NCI-H146 (cell line): Measurements from ENCODE around the gene PKP4.

ENCODE experiments used
- DNase-seq: peaks from one replicate; lab custom pipeline; 2025; lab: John Stamatoyannopoulos, UW

PKP4 gene

DNA sequence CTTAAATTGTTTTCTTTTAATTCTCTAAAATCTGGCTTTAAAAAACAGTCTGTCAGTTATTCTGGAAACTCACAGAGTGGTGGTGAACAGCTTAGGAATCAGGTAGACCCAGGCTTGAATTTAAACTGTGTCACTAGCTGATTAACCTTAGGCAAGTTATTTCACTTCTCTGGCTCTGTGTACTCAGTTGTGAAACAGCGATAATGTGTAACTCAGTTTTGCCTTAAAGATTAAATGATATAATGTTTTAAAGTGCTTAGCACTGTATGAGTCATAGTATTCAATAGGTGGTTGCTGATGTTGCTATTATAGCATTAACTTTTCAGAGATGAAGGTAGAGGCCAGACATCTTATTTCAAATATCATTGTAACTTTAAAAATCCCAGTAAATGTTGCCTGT is 40.7 kb downstream of the PKP4 start:
- no peak for DNase-seq

DNA sequence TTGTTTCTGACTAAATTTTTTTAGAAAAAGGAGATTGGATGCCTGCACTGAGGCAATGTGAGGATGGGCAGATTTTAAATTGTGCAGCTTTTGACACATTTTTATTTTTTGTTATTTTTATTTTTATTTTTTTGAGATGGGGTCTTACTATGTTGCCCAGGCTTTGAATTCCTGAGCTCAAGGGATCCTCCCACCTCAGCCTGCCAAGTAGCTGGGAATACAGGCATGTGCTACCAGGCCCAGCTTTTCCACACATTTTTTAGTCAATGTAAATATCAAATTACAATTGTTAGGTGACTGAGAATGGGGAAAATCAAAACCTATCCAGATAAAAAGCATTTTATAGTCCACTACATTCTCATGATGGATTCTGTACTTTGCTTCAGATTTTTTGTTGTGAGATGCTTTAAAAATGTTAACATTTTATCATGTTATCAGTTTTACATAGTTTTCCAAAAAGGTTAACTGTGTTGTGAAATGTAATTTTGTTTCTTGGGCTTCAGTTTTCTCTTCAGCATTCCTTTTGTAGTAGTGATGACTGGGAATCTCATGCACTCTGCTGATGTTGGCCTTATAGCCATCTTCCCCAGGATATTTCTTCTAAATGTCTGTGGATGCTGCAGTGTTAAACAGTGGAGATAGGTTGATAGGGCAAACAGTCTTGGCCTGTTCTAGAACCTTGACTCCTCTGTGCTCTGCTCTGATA is 41.4 kb downstream of the PKP4 start:
- DNase-seq: no peak

DNA sequence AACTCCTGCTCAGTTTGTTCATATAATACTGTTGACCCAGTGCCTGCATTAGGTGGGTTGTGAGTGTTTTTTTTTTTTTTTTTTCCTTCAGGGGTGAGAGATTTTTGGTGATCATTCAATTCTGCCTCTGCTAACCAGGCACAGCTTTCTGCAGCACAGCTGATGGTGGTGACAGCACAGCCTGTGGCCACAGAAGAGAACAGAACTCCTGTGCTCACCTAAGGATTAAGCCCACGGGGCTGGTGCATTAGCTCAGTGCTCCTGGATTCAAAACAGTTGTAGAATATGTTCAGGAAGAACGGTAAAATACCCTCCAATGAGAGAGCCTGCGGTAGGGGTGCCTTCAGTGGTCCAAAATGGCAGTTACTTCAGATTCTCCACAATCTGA is 42.0 kb downstream of the PKP4 start:
- no peak for DNase-seq

DNA sequence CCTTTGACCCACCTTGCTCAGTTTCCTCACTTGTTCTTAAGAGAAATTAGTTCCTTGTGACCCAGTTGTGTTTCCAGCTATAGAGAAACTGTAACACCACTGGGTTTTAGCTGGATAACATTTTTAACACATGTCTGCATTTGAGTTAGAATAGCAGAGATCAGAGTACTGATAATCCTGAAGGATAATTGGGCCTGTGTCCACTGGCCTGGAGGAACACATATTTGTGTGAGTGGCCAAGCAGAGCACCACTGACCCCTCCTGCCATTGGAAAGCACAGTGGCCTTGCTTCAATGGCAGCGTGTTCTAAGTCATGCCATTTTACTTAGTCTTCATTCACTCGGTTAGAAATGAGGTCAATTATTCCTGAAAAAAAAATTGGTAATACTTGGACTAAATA is 42.6 kb downstream of the PKP4 start:
- no peak for DNase-seq

DNA sequence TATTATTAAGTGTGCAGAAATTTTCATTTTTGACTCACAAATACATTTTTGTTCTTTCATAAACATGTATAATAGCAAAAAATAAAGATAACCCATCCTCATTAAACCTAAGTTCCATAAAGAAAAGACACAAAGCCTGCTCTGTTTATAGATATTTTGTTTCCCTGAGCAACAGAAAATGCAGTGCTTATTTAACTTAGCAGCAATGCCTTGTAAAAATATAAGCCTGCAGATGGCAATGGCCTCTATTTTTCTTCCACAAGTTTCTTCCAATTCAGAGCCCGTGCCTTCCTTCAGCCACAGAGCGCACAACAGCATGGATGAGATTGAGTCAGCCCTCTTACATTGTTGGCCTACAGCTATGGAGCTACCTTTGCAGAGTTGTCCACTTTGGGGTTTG is 43.6 kb downstream of the PKP4 start:
- no peak for DNase-seq

DNA sequence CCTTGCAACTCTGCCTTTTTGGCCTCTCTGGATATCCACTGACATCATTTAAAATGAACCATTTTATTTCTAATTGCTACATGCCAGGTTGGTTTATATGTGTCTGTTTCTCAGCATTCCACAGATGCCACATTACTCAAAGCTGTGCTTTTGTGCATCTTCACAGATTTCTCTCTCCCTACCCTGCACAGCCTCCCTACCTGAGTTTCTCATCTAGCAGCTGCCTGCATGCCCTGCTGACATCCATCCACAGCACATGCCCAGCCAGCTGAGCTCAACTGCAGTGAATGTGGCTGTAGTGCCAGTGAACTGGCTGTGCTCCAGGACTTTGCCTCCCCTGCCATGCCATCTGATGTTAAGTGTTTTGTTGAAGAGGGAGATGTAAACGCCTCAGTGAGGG is 44.5 kb downstream of the PKP4 start:
- no peak for DNase-seq

DNA sequence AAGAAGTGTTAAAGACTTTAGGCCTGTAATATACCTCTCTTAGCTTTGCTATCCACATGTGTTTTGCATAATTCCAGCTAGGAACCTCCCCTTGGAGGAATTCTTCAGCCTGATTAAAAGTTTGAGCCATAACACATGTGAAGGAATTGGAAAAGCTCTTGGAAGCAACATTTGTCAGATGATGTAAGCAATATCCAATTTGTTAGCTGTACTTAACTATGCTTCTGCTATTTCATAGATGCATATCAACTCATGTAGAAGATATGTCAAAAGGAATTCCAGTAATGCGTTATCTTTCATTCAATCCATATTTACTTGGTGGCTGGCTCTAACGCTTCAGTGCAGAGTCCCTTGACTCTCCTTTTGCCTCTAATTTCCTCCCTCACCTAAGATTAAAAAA is 46.2 kb downstream of the PKP4 start:
- no peak for DNase-seq

DNA sequence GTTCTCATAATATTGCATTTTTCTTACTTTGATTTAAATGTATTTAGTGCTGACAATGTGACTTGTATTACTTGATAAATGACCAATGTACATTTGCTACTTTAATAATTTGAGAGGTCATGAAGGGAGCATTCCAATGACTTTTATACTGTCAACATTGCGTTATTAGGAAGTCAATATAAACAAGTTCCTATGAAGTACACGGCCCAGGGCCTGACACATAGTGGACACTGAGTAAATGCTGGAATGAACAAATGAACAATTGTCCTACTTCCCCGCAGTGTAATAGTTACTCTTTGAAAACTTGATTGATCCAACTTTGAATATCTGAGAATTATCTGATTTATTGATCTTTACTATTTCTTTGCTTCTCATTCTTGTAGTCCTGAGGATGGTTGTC is 47.3 kb downstream of the PKP4 start:
- no peak for DNase-seq

DNA sequence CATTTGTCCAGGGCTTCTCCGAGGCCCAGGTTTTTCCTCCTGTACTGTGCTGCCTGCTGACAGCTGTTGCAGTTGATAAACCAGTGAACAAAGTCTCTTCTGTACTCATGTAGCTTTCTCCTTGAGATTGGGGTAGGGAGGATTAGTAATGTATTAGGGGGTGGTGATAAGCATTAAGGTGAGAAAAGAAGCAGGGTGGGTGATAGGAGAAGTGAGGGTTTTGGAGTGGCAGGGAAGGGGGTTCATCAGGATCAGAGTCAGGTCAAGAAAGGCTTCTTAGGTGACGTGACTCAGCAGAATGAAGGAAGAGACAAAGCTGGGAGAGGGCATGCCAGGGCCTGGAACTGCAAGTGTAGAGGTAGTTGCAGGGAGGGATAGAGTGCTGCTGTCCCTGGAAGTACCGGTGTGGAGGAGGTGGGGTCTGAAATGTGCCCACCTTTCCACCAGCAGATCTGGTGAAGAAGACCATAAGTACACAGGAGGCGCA is 48.7 kb downstream of the PKP4 start:
- no peak for DNase-seq

DNA sequence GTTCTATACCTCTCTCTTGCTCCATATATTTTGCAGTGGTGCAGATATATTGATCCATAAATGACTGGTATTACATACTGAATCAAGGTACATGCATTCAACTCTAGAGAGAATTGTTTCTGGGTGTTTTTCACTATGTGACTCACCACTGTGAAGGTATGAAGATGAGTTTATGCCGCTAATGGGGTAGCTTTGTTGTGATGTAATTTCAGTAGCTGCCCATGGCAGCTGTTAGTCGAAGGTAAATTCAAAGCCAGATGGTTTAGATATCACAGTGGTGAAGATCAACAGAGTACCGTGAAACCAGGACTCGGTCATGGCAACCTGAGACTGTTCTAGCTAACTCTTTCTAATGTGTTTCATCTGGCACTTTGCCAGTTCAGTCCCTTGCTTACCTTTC is 50.4 kb downstream of the PKP4 start:
- DNase-seq: peak; percentile 83

DNA sequence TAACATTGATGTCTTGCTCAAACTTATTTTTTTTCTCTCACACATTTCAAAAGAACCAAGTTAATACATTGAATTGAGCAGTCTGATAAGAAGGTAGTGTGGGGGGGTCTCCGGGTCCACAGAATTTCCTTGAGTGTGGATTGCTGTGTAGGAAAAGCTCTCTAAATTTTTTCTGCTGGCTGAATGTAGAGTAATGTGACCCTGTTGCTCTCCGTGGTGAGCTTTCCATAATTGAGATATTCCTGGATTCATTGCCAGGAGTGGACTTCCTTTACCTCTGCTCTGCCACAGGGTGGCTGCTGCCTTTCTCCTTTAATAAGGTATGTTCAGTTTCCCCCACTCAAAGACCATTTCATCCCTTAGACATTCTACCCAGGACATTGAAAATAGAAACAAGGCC is 50.9 kb downstream of the PKP4 start:
- DNase-seq: no peak

DNA sequence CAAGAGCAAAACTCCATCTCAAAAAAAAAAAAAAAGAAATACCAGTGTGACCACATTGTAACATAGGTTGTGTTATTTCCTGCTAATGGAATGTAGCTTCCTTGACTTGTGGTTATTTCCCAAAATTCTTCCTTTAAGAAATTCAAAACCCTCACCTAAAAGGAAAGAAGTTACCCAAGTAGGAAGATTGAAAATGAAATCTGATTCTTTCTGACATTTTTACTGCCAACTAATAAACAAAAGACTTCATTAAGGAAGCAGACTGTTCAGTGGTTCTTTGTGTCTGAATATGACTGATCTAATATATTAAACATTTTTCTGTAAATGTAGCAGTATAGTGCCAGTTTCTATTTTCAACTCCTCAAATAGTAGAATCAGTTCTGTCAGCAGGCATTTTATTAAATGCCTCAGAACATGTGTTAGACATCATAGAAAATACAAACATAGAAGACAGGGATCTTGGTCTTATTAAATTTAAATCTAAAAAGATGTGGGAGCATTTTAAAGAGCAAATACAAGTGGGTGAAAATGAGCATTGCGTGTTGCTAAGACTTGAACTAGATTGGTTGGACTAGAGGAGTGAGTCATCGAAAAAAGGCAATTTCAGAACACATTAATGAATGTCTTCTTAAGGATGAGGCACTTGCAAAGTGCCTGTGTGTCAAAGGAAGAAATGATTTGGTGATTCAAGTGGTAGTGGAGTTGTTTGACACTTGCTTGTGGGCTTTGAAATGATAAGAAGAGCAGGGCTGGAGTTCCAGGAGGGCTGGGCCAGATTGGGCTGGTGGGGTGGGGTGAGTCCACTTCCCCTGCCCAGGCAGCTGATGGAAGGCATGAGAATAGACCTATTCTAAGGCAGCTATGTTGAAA is 53.4 kb downstream of the PKP4 start:
- no peak for DNase-seq

DNA sequence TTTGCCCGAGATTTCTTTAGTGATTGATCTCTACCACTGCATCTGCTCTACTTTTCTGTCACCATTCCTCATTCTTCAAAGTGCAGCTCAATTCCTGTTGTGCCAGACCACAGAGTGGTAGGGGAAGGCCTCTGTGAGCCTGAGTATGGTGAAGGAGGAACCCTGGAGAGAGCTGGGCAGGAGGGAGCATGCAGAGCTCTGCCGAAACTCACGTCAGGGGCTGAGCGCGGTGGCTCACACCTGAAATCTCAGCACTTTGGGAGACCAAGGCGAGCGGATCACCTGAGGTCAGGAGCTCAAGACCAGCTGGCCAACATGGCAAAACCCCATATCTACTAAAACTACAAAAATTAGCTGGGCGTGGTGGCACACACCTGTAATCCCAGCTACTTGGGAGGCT is 54.1 kb downstream of the PKP4 start:
- DNase-seq: no peak

DNA sequence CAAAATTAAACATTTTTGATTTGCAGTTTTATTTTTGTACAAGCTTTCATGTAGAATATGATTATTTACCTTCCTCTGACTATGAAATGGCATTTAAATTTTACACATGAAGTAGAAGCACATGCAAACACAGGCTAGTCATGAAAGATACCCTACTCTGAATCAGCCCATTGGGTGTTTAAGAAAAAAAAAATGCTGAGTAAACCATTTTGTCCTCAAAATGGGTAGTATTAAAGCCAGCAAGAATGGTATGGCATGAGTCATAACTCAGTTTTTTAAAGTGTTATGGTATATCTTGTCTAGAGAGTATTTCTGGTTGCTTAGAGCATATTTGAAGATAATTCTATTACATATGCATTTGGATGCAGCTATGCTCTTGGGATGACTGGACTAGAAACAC is 55.0 kb downstream of the PKP4 start:
- no peak for DNase-seq

DNA sequence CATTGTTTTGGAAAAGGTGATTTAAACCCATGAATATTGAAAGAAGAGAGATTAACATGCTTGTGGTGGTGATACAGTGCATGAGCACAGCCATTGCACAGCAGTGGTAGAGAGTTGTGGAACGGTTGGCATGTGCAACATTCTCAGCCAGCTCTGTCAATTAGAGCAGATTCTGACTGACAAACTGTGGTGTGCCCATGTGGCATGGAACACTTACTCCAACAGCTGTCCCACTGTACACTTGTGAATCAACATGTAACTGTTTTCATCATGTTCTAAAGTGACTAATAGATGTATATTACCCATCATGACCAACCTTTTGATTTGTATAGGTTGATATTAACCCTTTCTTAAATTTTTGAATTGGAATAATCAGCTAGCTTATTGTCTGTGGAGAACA is 55.6 kb downstream of the PKP4 start:
- DNase-seq: no peak

DNA sequence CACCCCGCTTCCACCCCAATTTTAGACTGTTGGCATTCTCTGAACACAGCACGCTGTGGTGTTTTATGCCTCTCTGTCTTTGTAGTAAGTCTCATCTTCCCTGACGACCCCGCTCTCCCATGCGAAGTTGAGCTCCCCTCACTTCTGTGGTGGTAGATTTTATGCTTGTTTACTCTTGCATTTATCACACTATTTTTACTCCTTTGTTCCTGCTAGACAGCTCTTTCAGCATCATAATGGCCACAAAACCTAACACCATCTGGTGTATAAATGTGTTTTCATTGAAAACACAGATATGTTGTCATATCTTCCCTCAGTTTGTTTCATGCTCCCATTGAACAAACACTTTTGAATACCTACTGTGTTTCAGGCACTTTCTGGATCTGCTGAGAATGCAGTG is 57.1 kb downstream of the PKP4 start:
- DNase-seq: peak; percentile 5

DNA sequence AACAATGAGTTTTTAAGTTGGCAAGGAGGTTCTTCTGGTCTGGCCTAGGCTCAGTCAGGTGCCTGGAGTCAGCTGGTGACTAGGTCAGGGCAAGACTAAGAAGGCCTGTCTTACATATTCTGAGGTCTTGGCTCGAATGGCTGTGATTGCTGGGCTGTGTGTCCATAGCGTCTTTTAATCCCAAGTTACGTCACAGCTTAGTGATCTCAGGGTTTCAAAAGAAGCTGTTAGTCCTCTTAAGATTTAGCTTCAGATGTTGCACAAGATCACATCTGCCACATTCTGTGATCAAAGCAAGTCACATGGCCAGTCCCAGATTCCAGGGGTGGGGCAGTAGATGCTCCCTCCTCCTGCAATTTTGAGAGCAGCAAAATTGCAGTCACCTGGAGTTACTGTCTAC is 61.3 kb downstream of the PKP4 start:
- no peak for DNase-seq

DNA sequence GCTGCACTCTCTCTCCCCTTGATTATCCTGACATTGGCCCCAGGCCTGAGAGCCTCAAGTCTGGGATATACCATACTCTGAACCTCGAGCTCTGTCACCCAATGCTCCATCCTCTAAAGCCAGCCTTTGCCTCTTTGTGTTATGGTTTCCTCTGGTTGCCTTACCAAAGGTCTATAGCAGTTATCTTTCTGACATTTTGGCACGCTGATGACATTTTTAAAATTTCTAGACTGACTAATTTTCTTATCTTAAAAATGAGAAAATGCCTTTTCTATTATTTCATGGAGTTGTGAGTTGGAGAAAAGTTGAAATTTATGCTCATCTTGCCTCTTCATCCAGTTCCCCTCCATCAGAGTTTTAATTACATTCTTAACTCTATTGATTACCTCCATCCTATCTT is 62.7 kb downstream of the PKP4 start:
- no peak for DNase-seq

DNA sequence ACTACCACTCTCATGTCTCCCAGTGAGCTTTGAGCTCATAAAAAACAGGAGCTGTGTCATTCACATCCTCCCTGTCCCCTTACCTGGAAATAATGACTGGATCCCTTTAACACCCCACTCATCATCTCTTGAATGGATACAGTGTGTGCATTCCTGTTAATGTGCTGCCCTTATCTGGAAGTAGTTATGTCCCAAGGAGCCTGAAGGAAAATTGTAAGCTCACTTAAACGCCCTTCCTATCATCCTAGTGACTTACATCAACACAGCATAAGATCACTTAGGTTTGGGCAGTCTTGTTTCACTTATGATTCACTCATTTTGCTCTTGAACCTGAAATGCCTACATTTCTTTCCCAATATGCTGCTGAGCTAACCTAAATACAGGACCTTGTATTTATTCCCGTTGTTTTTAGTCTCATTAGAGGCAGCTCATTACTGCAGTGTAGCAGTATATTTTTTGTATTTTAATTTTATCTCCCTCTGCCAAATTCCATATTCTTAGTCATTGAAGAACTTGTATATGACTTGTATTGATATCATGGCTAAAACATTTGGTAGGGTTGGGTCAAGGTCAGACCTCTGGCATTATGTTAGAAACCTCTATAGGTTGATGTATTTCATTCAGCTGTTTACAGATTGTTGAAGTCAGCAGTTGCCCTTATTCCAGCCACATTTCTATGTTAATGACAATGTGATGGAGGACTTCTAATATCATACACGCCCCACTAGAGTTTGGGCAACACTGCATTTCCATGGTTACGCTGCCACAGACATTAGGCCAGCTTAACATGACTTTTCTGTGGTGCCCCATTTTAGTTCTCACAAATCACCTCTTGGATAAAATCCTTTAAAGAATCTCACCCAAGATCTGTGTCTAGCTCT is 72.9 kb downstream of the PKP4 start:
- no peak for DNase-seq

DNA sequence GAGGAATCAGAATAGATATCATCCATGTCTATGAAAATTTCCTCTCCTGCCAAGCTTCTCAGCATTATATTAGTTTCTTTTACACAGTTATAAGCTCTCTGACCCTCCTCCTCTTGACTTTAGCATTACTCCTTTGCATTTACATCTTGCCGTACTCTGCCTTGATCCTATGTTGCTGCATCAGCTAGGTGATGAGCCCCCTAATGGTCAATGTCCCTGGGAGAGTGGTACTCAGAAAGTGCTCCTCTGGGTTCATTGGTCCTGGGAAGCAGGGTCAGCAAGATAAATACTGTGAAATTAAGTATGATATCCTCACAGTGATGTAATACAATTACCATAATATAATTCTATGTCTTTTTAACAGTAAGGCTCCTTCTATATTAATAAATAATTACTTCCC is 74.1 kb downstream of the PKP4 start:
- no peak for DNase-seq

DNA sequence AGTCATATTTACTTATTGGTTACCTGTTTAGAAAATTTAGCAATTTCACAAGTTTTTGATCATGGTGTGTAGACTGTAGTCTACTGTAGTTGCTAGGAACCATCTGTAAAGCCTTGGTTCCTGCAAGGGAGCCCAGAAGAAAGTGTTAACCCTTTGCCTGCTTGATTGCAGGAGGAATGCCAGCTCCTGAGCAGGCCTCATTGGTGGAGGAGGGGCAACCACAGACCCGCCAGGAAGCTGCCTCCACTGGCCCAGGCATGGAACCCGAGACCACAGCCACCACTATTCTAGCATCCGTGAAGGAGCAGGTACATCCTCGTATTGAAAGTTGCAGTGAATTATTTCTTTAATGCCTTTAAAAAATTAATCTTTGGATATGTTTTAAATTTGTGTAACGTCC is 76.3 kb downstream of the PKP4 start:
- DNase-seq: no peak

DNA sequence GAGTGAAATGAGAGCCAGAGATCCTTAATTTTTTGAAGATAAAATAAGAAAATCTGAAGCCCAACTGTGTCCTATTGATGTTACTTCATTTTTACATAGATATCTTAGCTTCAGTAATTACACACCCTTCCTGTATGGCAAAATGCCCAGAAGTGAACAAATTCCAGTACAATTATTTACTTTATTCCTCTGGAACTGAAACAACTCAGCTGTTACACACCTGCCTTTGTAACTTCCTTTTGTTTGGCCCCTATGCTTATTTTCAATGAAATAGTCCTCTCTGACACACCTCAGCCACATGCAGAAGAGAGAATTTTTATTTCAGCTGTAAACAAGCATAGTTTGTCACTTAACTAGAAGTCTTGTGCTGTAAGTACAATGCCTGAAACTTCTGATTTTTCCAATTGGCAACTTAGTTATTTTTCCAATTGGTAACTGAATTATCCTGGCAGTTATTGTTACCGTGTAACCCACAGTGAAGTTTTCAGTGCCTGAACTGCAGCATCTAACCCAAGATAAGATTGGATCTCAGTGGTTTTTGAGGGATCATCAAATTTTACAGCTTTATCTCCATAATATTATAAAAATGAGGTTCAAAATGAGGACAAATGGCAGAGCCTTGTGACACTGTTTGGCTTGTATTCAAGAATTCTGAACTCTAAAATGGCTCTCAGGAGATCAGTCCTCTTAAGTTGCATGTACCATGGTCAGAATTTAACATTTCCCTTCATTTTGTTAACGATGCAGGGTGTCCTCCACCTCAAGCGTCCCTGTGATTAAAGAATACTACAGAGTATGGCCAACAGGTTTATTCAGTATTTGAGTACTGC is 82.6 kb downstream of the PKP4 start:
- peak; percentile 86 for DNase-seq
